Parathyroid adenoma (tissue), 2 donors: Measurements from ENCODE around the gene MECP2.

ENCODE experiments used
- H2AFZ ChIP-seq: fragments of 300-600 bp; sonication (generic); one replicate; pipeline ENCODE4 v1.7.0; 2017; ENCODE audit warnings: antibody characterized with exemption, mild to moderate bottlenecking
- H3K27ac ChIP-seq: fragments of 300-600 bp; sonication (generic); one replicate; pipeline ENCODE4 v1.7.0; 2017
- H3K27me3 ChIP-seq: fragments of 300-600 bp; sonication (generic); one replicate; pipeline ENCODE4 v1.7.0; 2017; ENCODE audit warnings: low read length; ENCODE audit not compliant: control insufficient read depth, insufficient read depth
- H3K36me3 ChIP-seq: fragments of 300-600 bp; sonication (generic); one replicate; pipeline ENCODE4 v1.7.0; 2017; ENCODE audit warnings: low read length; ENCODE audit not compliant: control insufficient read depth, insufficient read depth
- H3K4me1 ChIP-seq: fragments of 300-600 bp; sonication (generic); one replicate; pipeline ENCODE4 v1.7.0; 2017; ENCODE audit warnings: control low read depth
- H3K4me2 ChIP-seq: fragments of 300-600 bp; sonication (generic); one replicate; pipeline ENCODE4 v1.7.0; 2017; ENCODE audit warnings: low read length
- H3K4me3 ChIP-seq: fragments of 300-600 bp; sonication (generic); one replicate; pipeline ENCODE4 v1.7.0; 2017; ENCODE audit warnings: low read depth, low read length
- H3K79me2 ChIP-seq: fragments of 300-600 bp; sonication (generic); one replicate; pipeline ENCODE4 v1.7.0; 2017; ENCODE audit warnings: control low read depth
- H3K9ac ChIP-seq: fragments of 300-600 bp; sonication (generic); one replicate; pipeline ENCODE4 v1.7.0; 2017; ENCODE audit warnings: mild to moderate bottlenecking
- H3K9me3 ChIP-seq: fragments of 300-600 bp; sonication (generic); one replicate; pipeline ENCODE4 v1.7.0; 2017; ENCODE audit warnings: low read length; ENCODE audit not compliant: control insufficient read depth
- TF ChIP-seq, protein P1 (sequence below): fragments of 300-600 bp; sonication (generic); IDR thresholded peaks from one replicate; pipeline ENCODE4 v1.7.0; 2017; ENCODE audit warnings: antibody characterized with exemption, mild to moderate bottlenecking
- donor health status: primary hyperparathyroidism.

The MECP2 gene

DNA sequence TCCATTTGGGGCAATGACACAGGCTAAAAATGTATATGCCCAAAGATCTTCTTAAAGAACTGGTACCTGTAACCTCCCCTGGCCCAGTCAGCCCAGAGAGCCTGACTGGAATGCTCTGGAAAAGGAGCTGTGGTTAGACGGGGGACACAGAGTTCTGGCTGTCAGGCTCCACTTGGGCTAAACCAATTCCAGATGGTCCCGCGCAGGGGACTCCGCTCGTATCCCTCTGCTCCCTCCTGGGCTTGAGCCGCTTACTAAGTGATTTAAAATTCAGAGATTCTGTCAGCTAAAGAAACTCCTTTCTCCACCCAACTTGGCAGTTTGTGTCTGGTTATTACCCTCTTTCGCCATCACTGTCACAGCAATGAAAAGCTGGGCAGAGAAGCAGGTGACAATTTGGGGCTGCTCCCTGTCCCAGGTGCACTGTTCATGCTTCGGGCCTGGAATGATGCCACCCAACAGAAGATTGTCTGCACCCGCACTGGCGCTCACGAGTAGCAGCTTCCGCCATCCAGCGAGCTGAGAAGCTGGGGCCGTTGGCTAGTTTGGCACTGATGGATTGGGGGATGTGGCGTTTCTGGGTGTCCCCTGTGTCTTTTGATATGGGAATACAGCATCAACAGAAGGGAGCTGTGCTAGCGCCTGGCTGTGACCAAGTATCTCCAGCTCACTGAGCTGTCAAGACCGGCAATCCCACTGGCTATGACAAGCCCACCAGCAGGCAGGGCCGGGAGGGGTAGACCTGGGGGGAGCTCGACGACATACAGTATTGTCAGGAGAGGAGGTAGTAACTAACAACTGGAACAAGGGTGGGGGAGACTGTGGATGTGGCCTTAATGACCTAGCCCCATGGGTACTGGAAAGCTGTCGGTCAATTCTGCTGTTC lies 71.1 kb downstream of the MECP2 start:
- H3K27ac ChIP-seq: no peak overlapping the region

GRCh38 chrX:154025230-154025629 lies 72.3 kb downstream of the MECP2 start:
- Histone ChIP-seq H3K4me2 (no peak overlapping the region), H3K9ac (no peak overlapping the region), H3K4me3 (no peak overlapping the region), H3K36me3 (no peaks in the 10 kb centered on the region), H3K27ac (no peak overlapping the region), H3K79me2 (no peaks in the 10 kb centered on the region), H3K9me3 (no peaks in the 10 kb centered on the region), H3K27me3 (no peaks in the 10 kb centered on the region), H2AFZ (no peak overlapping the region), H3K4me1 (peaks cover 3% of the 10 kb centered on the region)
- TF ChIP-seq, protein P1, sequence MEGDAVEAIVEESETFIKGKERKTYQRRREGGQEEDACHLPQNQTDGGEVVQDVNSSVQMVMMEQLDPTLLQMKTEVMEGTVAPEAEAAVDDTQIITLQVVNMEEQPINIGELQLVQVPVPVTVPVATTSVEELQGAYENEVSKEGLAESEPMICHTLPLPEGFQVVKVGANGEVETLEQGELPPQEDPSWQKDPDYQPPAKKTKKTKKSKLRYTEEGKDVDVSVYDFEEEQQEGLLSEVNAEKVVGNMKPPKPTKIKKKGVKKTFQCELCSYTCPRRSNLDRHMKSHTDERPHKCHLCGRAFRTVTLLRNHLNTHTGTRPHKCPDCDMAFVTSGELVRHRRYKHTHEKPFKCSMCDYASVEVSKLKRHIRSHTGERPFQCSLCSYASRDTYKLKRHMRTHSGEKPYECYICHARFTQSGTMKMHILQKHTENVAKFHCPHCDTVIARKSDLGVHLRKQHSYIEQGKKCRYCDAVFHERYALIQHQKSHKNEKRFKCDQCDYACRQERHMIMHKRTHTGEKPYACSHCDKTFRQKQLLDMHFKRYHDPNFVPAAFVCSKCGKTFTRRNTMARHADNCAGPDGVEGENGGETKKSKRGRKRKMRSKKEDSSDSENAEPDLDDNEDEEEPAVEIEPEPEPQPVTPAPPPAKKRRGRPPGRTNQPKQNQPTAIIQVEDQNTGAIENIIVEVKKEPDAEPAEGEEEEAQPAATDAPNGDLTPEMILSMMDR: no peak

More for the DNA sequence above, 71.1 kb downstream of the MECP2 start:
- Histone ChIP-seq H3K27me3 (no peaks in the 10 kb centered on the region), H3K4me1 (no peaks in the 10 kb centered on the region), H3K9ac (no peak overlapping the region), H3K79me2 (no peaks in the 10 kb centered on the region), H3K9me3 (no peaks in the 10 kb centered on the region), H3K4me3 (no peak overlapping the region), H2AFZ (no peak overlapping the region), H3K36me3 (no peaks in the 10 kb centered on the region), H3K4me2 (no peak overlapping the region)
- TF ChIP-seq, protein P1: no peak

GRCh38 chrX:154024271-154024670 lies 73.2 kb downstream of the MECP2 start:
- TF ChIP-seq, protein P1: no peak
- Histone ChIP-seq H3K27ac (no peak overlapping the region), H3K4me3 (no peak overlapping the region), H2AFZ (no peak overlapping the region), H3K4me1 (peaks cover 4% of the 10 kb centered on the region), H3K9ac (no peak overlapping the region), H3K9me3 (no peaks in the 10 kb centered on the region), H3K79me2 (no peaks in the 10 kb centered on the region), H3K4me2 (no peak overlapping the region), H3K27me3 (no peaks in the 10 kb centered on the region), H3K36me3 (no peaks in the 10 kb centered on the region)

GRCh38 chrX:154023276-154024000 lies 74.1 kb downstream of the MECP2 start:
- Histone ChIP-seq H3K9me3 (no peaks in the 10 kb centered on the region), H3K27ac (no peak overlapping the region), H3K4me2 (no peak overlapping the region), H3K79me2 (no peaks in the 10 kb centered on the region), H2AFZ (no peak overlapping the region), H3K27me3 (no peaks in the 10 kb centered on the region), H3K4me1 (peaks cover 4% of the 10 kb centered on the region), H3K36me3 (no peaks in the 10 kb centered on the region), H3K9ac (no peak overlapping the region), H3K4me3 (no peak overlapping the region)
- TF ChIP-seq, protein P1: no peak
